Neural cell (in vitro differentiated cells): ENCODE data around the gene EI24. TPM values are rescaled to one million over a fixed set of nuclear protein-coding genes. Genes with fewer than 3 reads are reported as not detected.

Experiments
- H2AFZ ChIP-seq: fragments of 200-600, 300-800 bp; sonication (generic), shearing (Covaris generic); 2 replicates; pipeline ENCODE4 v1.6.0; 2014; ENCODE audit warnings: low read depth, mild to moderate bottlenecking, antibody characterized with exemption, low read length, moderate library complexity
- H3F3A ChIP-seq: fragments of 200-600 bp; shearing (Covaris generic); 2 replicates; pipeline ENCODE4 v1.6.1; 2016; ENCODE audit warnings: mild to moderate bottlenecking, moderate library complexity, mixed read lengths, antibody characterized with exemption, low read length; ENCODE audit not compliant: insufficient read depth, poor library complexity, severe bottlenecking
- H3K27ac ChIP-seq: fragments of 200-600, 300-800 bp; sonication (generic), shearing (Covaris generic); 2 replicates; pipeline ENCODE4 v1.5.1; 2014; ENCODE audit warnings: mild to moderate bottlenecking, low read length, moderate library complexity
- H3K27me3 ChIP-seq: fragments of 300-800, 200-600 bp; sonication (generic), shearing (Covaris generic); 2 replicates; pipeline ENCODE4 v1.6.0; 2014; ENCODE audit warnings: mild to moderate bottlenecking, low read depth, low read length, moderate library complexity; ENCODE audit not compliant: insufficient read depth
- H3K36me3 ChIP-seq: fragments of 300-800, 200-600 bp; sonication (generic), shearing (Covaris generic); 2 replicates; pipeline ENCODE4 v1.5.1; 2014; ENCODE audit warnings: mild to moderate bottlenecking, antibody characterized with exemption, low read length, moderate library complexity; ENCODE audit not compliant: insufficient read depth
- H3K4me2 ChIP-seq: fragments of 300-800, 200-600 bp; sonication (generic), shearing (Covaris generic); 2 replicates; pipeline ENCODE4 v1.6.0; 2014; ENCODE audit warnings: mild to moderate bottlenecking, low read length
- H3K4me3 ChIP-seq: fragments of 300-800, 200-600 bp; sonication (generic), shearing (Covaris generic); 2 replicates; pipeline ENCODE4 v1.5.1; 2014; ENCODE audit warnings: mild to moderate bottlenecking, low read length, moderate library complexity
- H3K79me2 ChIP-seq: fragments of 200-600 bp; shearing (Covaris generic); replicated peaks from 2 replicates; pipeline ENCODE4 v1.6.0; 2014; ENCODE audit warnings: mild to moderate bottlenecking, low read length, moderate library complexity; ENCODE audit not compliant: insufficient read depth
- H3K9ac ChIP-seq: fragments of 300-800, 200-600 bp; sonication (generic), shearing (Covaris generic); 2 replicates; pipeline ENCODE4 v1.6.1; 2016; ENCODE audit warnings: mild to moderate bottlenecking, low read length, mixed read lengths
- H3K9me2 ChIP-seq: fragments of 200-600 bp; shearing (Covaris generic); 2 replicates; pipeline ENCODE4 v1.6.1; 2016; ENCODE audit warnings: mild to moderate bottlenecking, low read length, mixed read lengths; ENCODE audit not compliant: insufficient read depth
- H3K9me3 ChIP-seq: fragments of 200-600, 300-800 bp; sonication (generic), shearing (Covaris generic); 2 replicates; pipeline ENCODE4 v1.6.1; 2016; ENCODE audit warnings: mild to moderate bottlenecking, mixed run types, low read length, moderate library complexity, mixed read lengths
- H4K20me1 ChIP-seq: fragments of 200-600 bp; shearing (Covaris generic); 2 replicates; pipeline ENCODE4 v1.6.1; 2016; ENCODE audit warnings: mild to moderate bottlenecking, mixed run types; ENCODE audit not compliant: insufficient read depth
- EP300 ChIP-seq: fragments of 450-650 bp; conservative IDR thresholded peaks from 2 replicates; pipeline ENCODE4 v1.6.1; 2014; ENCODE audit warnings: antibody characterized with exemption, mild to moderate bottlenecking, moderate library complexity; ENCODE audit not compliant: poor library complexity, severe bottlenecking
- EZH2 ChIP-seq: fragments of 200-600, 300-800 bp; shearing (Covaris generic), sonication (generic); IDR thresholded peaks from 2 replicates; pipeline ENCODE4 v1.6.1; 2014; ENCODE audit warnings: antibody characterized with exemption, low read length, borderline replicate concordance, mild to moderate bottlenecking; ENCODE audit not compliant: insufficient read depth, poor library complexity, severe bottlenecking
- MXI1 ChIP-seq: fragments of 450-650 bp; conservative IDR thresholded peaks from 2 replicates; pipeline ENCODE4 v1.6.1; 2014; ENCODE audit warnings: antibody characterized with exemption, mild to moderate bottlenecking; ENCODE audit not compliant: poor library complexity, severe bottlenecking
- POLR2AphosphoS5 ChIP-seq: IDR thresholded peaks from 2 replicates; pipeline ENCODE4 v1.6.1; 2012
- RAD21 ChIP-seq: fragments of 450-650 bp; conservative IDR thresholded peaks from 2 replicates; pipeline ENCODE4 v1.6.1; 2014; ENCODE audit warnings: antibody characterized with exemption, mild to moderate bottlenecking, moderate library complexity
- REST ChIP-seq: IDR thresholded peaks from 2 replicates; pipeline ENCODE4 v1.6.1; 2012; ENCODE audit warnings: borderline replicate concordance
- SMC3 ChIP-seq: fragments of 450-650 bp; conservative IDR thresholded peaks from 2 replicates; pipeline ENCODE4 v1.6.1; 2014; ENCODE audit warnings: antibody characterized with exemption, mild to moderate bottlenecking, moderate library complexity; ENCODE audit not compliant: poor library complexity
- TAF1 ChIP-seq: IDR thresholded peaks from 2 replicates; pipeline ENCODE4 v1.6.1; 2012; ENCODE audit warnings: low read depth
- polyA plus RNA-seq: library from polyadenylated mRNA; depleted of rRNA; stranded (reverse); fragments of >200 nt; gene quantifications from 2 replicates; pipeline ENCODE4 v1.2.3, GENCODE V29; 2014
- TF ChIP-seq, protein P1 (sequence below): fragments of 450-650 bp; IDR thresholded peaks from 2 replicates; pipeline ENCODE4 v1.5.1; 2014; ENCODE audit warnings: antibody characterized with exemption, mild to moderate bottlenecking, moderate library complexity; ENCODE audit not compliant: poor library complexity, severe bottlenecking

The EI24 gene
- polyA plus RNA-seq, 1 donor from 2014 or later, result 92.5 TPM

DNA sequence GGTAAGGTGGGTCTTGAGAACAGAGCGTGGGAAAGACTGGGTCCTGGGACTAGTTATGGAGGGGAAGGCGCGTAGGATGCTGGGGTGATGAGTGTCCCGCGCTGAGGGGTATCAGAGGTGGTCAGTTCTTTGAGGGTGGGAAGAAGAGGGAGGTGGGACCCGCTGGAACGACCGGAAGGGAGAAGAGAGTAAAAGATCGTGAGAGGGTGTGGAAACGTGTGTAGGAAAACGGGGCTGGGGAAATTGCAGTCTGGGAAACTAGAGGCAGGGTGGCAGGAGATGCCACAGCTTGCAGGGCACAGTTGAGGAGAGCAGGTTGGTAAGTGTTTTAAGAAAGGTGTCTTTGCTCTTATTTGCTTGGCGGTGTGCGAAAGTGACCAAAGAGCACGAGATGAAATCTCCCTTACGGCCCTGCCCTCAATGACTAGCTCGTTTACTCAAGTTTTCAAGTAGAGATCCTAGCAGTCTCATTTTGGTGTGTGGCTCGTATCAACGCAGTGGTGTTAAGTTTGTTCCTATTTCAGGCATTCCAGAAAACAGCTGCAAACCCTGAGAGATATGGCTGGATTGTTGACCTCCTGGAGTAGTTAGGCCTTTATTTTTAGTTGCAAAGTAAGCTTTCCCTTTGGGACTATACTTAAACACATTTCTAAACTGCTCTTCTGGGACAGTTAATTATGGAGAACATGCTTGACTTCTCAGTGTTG, 24.0 kb downstream of the EI24 start:
- H3K36me3 ChIP-seq, result no peaks in the 10 kb centered on the region
- H3K79me2 ChIP-seq, result peaks cover 38% of the 10 kb centered on the region
- H3K27ac ChIP-seq, result peak overlapping the region; percentile 84
- no peaks in the 10 kb centered on the region for H4K20me1 ChIP-seq
- H3K4me2 ChIP-seq, result peak overlapping the region; percentile 98
- H3K27me3 ChIP-seq, result no peaks in the 10 kb centered on the region
- peak overlapping the region; percentile 82 for H3K9ac ChIP-seq
- H3K9me3 ChIP-seq, result no peaks in the 10 kb centered on the region
- H2AFZ ChIP-seq, result peak overlapping the region; percentile 89
- TF ChIP-seq, protein P1, sequence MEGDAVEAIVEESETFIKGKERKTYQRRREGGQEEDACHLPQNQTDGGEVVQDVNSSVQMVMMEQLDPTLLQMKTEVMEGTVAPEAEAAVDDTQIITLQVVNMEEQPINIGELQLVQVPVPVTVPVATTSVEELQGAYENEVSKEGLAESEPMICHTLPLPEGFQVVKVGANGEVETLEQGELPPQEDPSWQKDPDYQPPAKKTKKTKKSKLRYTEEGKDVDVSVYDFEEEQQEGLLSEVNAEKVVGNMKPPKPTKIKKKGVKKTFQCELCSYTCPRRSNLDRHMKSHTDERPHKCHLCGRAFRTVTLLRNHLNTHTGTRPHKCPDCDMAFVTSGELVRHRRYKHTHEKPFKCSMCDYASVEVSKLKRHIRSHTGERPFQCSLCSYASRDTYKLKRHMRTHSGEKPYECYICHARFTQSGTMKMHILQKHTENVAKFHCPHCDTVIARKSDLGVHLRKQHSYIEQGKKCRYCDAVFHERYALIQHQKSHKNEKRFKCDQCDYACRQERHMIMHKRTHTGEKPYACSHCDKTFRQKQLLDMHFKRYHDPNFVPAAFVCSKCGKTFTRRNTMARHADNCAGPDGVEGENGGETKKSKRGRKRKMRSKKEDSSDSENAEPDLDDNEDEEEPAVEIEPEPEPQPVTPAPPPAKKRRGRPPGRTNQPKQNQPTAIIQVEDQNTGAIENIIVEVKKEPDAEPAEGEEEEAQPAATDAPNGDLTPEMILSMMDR, result no peak
- TF ChIP-seq RAD21 (no peak), MXI1 (no peak), SMC3 (peak; percentile 15)
- no peaks in the 10 kb centered on the region for H3K9me2 ChIP-seq
- H3K4me3 ChIP-seq, result peak overlapping the region; percentile 94
- H3F3A ChIP-seq, result no peaks in the 10 kb centered on the region

- H3K27ac ChIP-seq, result no peak overlapping the region
- no peak overlapping the region for H2AFZ ChIP-seq
- peaks cover 38% of the 10 kb centered on the region for H3K79me2 ChIP-seq
- no peaks in the 10 kb centered on the region for H3F3A ChIP-seq
- H3K4me2 ChIP-seq, result no peak overlapping the region
- no peaks in the 10 kb centered on the region for H3K9me2 ChIP-seq
- TF ChIP-seq MXI1 (no peak), EP300 (no peak), EZH2 (no peak), RAD21 (no peak), POLR2AphosphoS5 (no peak), REST (no peak)
- H3K9ac ChIP-seq, result no peak overlapping the region
- no peaks in the 10 kb centered on the region for H4K20me1 ChIP-seq
- peak overlapping the region; percentile 94 for H3K4me3 ChIP-seq
- H3K36me3 ChIP-seq, result no peaks in the 10 kb centered on the region
- no peaks in the 10 kb centered on the region for H3K9me3 ChIP-seq
- no peaks in the 10 kb centered on the region for H3K27me3 ChIP-seq
These were observed 25.7 kb downstream of the EI24 start for GRCh38 chr11:125594958-125595357.

DNA sequence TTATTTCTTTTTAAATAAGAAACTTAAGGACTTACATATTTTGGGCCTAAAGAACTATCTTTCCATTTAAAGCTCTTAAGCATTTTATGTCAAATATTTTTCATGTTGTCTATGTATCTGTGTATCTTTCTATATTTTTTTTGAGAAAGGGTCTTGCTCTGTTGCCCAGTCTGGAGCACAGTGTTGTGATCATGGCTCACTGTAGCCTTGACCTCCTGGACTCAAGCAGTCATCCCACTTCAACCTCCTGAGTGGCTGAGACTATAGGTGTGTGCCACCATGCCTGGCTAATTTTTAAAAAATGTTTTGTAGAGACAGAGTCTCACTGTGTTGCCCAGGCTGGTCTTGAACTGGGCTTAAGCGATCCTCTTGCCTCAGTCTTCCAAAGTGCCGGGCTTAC, 31.4 kb downstream of the EI24 start:
- Histone ChIP-seq H3K9me3 (no peaks in the 10 kb centered on the region), H4K20me1 (no peaks in the 10 kb centered on the region)

More for the DNA sequence above, 31.4 kb downstream of the EI24 start:
- H3K9me2 ChIP-seq, result no peaks in the 10 kb centered on the region
- TF ChIP-seq TAF1, result no peak
- no peak overlapping the region for H3K4me2 ChIP-seq
- H3K9ac ChIP-seq, result no peak overlapping the region
- no peak overlapping the region for H3K27ac ChIP-seq
- H3K36me3 ChIP-seq, result peaks cover 21% of the 10 kb centered on the region
- H3K79me2 ChIP-seq, result peaks cover 11% of the 10 kb centered on the region
- no peak overlapping the region for H3K4me3 ChIP-seq
- H3K27me3 ChIP-seq, result no peaks in the 10 kb centered on the region
- H2AFZ ChIP-seq, result no peak overlapping the region
- H3F3A ChIP-seq, result no peaks in the 10 kb centered on the region
